H7 (cell line): ENCODE data around the gene MGAT4D. TPM values are rescaled to one million over a fixed set of nuclear protein-coding genes. Genes with fewer than 3 reads are reported as not detected.
"Not testable (repeated sequence)": the region's sequence is repeated elsewhere in the genome, so short reads cannot be mapped to it uniquely, and the experiment has no call there.

Experiments
- DNase-seq: peaks from one replicate; pipeline ENCODE4 v3.0.0; 2012
- H3K27me3 ChIP-seq: 2 replicates; pipeline ENCODE4 v1.6.0; 2011; ENCODE audit warnings: mild to moderate bottlenecking, low read length; ENCODE audit not compliant: control insufficient read depth, insufficient read depth
- H3K36me3 ChIP-seq: replicated peaks from 2 replicates; pipeline ENCODE4 v1.5.1; 2011; ENCODE audit warnings: low read length; ENCODE audit not compliant: control insufficient read depth, insufficient read depth
- H3K4me3 ChIP-seq: 2 replicates; pipeline ENCODE4 v1.5.1; 2011; ENCODE audit warnings: low read depth, mild to moderate bottlenecking, control low read depth, low read length, moderate library complexity; ENCODE audit not compliant: insufficient read depth
- total RNA-seq: library from RNA; depleted of rRNA; stranded (reverse); fragments of >200 nt; shearing (Covaris generic); gene quantifications from 2 replicates; pipeline ENCODE4 v1.2.3, GENCODE V29; 2014

MGAT4D gene
- total RNA-seq, 1 experiment from 2014 or later: not detected

DNA sequence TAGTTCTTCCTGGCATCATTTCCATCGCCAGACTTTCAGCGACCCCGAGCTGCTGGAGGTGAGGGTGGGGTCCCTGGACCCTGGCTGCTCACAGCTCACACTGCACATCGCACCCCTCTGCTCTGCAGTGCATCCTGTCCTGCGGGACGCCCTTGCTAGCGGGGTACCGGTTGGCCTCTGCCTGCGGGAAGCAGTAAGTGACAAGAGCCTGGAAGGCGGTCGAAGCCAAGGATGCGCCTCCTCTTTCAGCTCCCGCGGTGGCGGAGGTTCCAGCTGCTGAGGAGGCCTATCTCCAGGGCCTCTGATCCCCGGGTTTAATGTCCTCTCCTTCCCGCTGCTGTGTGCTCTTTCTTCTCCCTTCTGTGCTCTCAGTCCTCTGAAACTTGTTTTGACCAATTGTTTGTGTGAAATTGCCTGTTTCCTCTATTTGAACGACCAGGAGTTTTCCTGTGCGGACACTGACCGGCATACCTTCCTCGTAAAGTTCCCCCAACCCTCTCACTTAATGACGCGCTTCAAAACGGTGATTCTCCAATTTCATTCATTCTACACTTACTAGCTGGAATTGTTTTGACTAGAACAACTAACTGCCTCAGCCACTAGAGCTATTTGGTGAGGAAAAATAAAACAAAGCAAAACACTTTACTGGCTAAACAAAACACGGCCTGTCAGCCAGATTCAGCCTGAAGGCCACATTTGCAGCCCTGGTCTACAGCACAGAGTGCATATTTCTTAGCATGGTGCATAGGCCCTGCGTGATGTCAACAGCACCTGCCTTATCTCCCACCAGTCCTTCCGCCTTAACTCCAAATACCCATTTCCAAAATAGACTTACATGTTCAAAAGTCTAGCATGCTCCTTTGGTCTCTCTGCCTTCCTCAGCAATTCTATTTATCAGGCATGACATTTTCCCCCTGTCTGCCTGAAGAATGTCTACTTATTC, 28.0 kb downstream of the MGAT4D start:
- peak; percentile 36 for DNase-seq
- Histone ChIP-seq H3K4me3 (no peak overlapping the region), H3K36me3 (no peaks in the 10 kb centered on the region), H3K27me3 (no peaks in the 10 kb centered on the region)

DNA sequence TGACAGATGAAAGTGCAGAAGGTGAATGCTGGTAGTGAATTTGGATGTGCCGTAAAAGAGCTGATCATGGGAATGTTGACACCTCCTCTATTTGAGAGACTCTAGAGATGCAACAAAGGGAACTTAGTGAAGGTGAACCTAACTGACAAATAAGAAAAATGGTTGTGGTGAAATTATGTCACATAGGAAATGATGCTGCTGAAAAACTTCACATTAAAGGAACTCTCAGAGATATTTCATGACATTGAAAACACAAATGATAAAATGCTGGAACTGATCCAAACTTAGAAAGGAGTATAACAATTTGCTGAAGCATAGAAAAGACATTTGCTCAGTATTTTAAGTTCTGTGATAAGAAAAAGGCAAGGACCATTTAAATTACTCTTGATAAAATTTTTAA, 31.9 kb downstream of the MGAT4D start:
- DNase-seq: no peak
- H3K36me3 ChIP-seq: no peaks in the 10 kb centered on the region
- no peak overlapping the region for H3K4me3 ChIP-seq
- H3K27me3 ChIP-seq: no peaks in the 10 kb centered on the region

DNA sequence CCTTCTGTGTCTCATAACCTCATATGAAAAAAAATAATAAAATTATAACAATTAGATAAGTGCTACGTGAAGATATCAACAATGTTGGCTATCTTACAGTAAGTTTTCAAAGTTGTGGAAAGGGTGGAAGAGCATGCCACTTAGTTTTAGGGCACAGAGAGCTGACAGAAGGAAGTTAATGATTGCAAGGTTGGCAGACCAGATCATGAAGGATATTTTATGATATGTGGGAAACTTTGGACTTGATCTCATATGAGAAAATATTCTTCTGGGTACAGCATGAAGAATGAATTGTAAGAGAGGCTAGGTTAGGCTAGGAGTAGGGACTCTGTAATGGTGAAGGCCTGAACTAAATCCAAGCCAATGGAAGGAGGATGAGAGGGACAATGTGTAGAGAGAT, 34.5 kb downstream of the MGAT4D start:
- Histone ChIP-seq H3K4me3 (no peak overlapping the region), H3K27me3 (no peaks in the 10 kb centered on the region), H3K36me3 (no peaks in the 10 kb centered on the region)
- no peak for DNase-seq

DNA sequence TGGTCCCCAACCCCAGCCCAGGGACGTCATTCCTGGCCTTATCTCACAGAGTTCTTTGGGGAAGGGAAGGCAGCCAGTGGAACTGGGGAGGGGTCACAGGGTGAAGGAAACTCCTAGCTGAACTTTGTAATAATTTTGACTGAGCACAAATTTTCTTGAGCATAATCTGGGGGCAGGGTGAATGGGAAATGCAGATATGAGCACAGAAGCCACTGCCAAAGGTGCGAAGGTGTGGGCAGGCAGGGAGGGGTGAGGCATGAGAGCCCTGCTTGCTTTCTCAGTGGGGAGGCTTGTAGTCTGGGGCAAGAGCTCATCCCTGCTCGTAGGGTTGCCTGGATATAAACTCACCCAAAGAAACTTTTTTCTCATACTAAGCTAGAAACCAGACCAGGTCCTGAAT, 34.9 kb downstream of the MGAT4D start:
- no peak for DNase-seq
- no peaks in the 10 kb centered on the region for H3K27me3 ChIP-seq

DNA sequence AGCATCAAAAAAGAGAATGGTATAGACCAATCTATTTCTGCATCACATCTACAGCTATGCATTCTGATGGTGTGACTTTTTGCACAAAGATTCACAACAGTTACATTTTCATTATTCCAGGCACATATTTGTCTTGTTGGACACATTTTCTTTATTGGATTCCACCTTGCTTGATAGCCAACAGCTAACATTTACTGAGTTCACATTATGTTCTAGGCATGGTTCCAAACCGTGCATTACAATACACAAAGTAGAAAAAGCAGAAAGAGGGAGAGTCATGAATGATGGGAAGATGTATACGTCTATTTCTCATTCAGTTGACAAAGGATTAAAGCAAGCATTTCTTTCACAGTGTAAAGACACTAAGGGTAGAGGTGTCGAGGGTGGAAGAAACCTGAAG, 47.7 kb downstream of the MGAT4D start:
- H3K36me3 ChIP-seq: no peaks in the 10 kb centered on the region
- H3K27me3 ChIP-seq: no peaks in the 10 kb centered on the region
- no peak for DNase-seq
- H3K4me3 ChIP-seq: no peak overlapping the region

More for the DNA sequence above, 34.9 kb downstream of the MGAT4D start:
- Histone ChIP-seq H3K36me3 (no peaks in the 10 kb centered on the region), H3K4me3 (no peak overlapping the region)

DNA sequence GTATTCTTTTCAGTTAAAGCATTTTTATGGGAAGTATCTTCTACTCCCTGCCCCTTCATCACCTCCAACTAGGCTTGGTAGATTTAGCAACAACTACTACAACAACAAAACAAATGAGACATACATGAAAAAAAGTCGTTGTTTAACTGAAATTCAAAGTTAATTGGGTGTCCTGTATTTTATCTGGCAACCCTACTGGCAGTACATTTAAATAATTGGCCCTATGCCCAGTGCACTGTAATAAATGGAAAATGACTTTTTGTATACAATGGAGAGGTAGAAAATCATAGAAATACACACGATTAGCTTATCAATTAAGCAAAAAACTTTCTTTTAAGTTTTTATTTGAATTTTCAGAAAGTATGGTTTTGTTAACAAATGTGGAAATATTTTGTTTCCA, 49.3 kb downstream of the MGAT4D start:
- Histone ChIP-seq H3K27me3 (no peaks in the 10 kb centered on the region), H3K4me3 (no peak overlapping the region)
- no peak for DNase-seq

DNA sequence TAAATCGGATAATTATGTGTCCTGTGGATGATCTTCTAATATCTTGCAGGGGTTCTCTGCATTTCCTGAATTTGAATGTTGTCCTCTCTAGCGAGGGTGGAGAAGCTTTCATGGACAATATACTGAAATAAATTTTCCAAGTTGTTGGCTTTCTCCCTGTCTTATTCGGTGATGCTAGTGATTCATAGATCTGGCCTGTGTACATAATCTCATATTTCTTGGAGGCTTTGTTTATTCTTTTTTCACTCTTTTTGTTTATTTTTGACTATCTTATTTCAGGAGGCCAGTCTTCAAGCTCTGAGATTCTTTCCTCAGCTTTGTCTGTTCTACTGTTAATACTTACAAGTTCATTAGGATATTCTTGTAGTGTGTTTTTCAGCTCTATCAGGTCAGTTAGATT, 49.9 kb downstream of the MGAT4D start:
- H3K4me3 ChIP-seq: no peak overlapping the region
- no peak for DNase-seq
- no peaks in the 10 kb centered on the region; the same call in 1 of the 2 replicates for H3K27me3 ChIP-seq
- H3K36me3 ChIP-seq: no peaks in the 10 kb centered on the region

More for the DNA sequence above, 49.3 kb downstream of the MGAT4D start:
- H3K36me3 ChIP-seq: no peaks in the 10 kb centered on the region

DNA sequence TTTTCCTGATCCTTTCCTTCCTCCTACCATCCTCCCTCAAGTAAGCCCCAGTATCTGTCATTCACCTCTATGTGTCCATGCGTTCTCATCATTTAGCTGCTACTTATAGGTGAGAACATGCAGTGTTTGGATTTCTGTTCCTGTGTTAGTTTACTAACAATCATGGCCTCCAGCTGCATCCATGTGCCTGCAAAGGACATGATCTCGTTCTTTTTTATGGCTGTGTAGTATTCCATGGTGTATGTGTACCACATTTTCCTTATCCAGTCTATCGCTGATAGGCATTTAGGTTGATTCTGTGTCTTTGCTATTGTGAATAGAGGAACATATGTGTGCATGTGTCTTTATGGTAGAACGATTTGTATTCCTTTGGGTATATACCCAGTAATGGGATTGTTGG, 53.7 kb downstream of the MGAT4D start:
- H3K36me3 ChIP-seq, DNase-seq, H3K27me3 ChIP-seq, H3K4me3 ChIP-seq: not testable (repeated sequence)

DNA sequence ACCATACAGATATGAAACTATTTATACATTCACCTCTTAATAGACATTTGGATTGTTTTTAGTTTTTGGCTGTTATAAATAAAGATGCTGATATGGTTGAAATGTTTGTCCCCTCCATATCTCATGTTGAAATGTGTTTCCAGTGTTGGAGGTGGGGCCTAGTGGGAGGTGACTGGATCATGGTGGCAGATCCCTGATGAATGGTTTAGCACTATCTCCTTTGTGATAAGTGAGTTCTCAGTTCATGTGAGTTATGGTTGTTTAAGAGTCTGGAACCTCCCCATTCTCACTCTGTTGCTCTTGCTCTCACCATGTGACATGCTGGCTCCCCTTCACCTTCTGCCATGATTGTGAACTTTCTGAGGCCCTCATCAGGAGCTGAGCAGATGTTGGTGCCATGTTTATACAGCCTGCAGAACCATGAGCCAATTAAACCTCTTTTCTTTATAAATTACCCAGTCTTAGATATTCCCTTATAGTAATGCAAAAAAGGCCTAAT, 58.4 kb downstream of the MGAT4D start:
- Histone ChIP-seq H3K36me3 (no peaks in the 10 kb centered on the region), H3K4me3 (no peak overlapping the region), H3K27me3 (no peaks in the 10 kb centered on the region; the same call in 1 of the 2 replicates)
- DNase-seq: no peak

DNA sequence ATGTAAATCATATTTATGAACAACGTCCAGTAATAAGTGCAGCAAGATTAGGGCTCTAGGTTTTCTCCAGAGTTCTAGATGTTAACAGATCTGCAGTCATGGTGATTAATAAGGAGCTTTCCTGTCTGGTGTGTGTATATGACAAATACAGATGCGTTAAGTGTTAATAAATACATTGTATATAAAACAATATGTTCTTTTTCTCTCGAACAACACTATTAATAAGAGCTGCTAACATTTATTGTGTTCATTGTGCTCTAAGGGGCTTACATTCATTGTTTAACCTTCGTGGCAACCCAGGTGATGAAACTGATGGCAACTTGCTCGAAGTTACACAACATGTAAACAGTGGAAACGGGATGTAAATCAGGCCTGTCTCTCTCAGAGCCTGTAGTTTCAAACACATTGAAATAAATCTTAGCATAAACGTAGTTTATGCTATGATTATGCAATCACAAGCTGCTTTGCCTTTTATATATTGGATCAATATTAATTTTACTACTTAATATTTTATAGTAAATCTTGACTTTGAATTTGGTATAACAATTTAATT, 70.1 kb downstream of the MGAT4D start:
- no peaks in the 10 kb centered on the region for H3K36me3 ChIP-seq
- peak overlapping the region; percentile 86 for H3K4me3 ChIP-seq
- no peak for DNase-seq
- peaks cover 3% of the 10 kb centered on the region for H3K27me3 ChIP-seq

DNA sequence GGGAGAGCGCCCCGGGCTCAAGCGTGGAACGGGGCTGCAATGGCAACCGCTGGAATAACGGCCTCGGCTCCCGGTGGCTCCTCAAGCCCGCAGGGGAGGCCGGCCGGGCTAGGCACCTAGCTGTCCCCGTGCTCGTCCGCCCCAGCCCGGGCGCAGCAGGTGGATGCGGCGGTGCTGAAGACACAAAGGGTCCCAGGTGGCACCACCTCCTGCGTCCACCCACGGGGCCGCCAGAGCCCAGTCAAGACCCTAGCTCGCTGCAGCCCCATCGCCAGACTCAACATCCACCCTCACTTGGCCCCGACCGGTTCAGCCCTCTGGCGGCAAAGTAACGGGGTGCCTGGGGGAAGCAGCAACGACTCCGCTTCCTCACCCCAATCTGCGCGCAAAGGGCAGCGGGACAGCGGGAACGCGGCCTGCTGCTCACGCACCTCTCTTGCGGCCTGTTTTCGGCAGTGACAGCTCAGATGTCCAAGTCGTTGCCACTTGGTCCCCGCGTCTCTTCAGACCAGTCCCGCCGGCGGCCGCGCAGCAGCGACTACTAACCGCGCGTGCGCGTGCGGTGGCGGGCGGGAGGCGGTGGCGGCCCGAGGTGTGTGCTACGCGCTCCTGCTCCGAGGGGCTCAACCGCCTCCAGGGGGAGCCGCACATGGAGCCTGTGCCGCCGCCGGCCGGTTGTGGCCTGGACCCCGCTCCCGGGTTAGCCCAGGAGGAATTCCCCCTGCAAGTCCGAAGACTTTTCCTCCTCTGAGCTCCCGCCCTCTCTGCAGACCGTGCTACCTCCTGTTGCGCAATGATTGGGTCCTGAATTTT, 70.8 kb downstream of the MGAT4D start, which contains the start of gene CLGN:
Gene CLGN (minus strand): TSS at position 543 of the 813 bp plus-strand sequence. CDS start 14,570 bp downstream, outside the sequence.
- peak; percentile 93 for DNase-seq
- Histone ChIP-seq H3K27me3 (peaks cover 3% of the 10 kb centered on the region), H3K4me3 (peak within 1 kb of the TSS; percentile 86), H3K36me3 (no peaks in the 10 kb centered on the region)

DNA sequence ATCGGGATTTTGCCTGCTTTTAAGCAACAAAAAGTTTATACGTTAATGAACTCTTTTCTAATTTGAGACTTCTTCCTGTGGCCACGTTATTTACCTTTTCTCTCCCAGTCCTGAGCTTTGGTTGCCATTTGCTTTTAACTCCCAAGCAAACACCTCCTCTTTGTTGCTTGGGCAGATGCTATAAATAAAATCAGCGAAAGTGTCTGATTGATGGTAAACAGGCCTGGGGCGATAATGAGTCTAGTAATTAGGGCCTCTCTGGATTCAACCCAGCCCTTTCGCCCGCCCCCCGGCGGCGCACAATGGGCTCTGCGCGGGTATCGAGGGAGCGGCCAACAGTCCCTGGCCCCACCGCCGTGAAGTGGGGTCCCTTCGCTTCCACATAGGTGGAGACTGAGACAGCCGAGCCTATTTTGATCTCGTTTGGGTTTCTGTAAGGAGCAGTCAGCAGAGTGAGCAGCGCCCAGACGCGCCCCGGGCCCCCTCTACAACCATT, 71.4 kb downstream of the MGAT4D start:
- peak overlapping the region; percentile 86 for H3K4me3 ChIP-seq
- peak; percentile 66 for DNase-seq
- H3K27me3 ChIP-seq: peaks cover 3% of the 10 kb centered on the region
- H3K36me3 ChIP-seq: no peaks in the 10 kb centered on the region

DNA sequence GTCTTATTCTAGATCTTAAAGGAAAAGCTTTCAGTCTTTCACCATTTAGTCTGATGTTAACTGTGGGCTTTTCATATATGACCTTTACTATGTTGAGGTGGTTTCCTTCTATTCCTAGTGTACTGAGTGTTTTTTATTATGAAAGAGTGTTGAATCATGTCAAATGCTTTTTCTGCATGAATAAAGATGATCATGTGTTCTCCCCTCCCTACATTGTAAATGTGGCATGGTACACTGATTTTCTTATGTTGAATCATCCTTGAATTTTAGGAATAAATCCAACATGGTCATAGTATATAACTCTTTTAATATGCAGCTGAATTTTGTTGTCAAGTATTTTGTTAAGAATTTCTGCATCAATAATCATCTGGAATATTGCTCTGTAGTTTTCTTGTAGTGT, 75.0 kb downstream of the MGAT4D start:
- Histone ChIP-seq H3K36me3 (no peaks in the 10 kb centered on the region), H3K4me3 (no peak overlapping the region), H3K27me3 (peaks cover 3% of the 10 kb centered on the region)
- DNase-seq: no peak
